HFFc6 (cell line): ENCODE measurements around the gene NCKAP5. TPM values are rescaled to one million over a fixed set of nuclear protein-coding genes. Genes with fewer than 3 reads are reported as not detected.

Source experiments
- DNase-seq: peaks from one replicate; pipeline ENCODE4 v3.0.0-alpha.2; 2018
- H3K27ac Mint-ChIP-seq: 2 replicates; pipeline ENCODE4 v1.8.0; 2020; ENCODE audit warnings: mild to moderate bottlenecking, mixed read lengths
- H3K27me3 Mint-ChIP-seq: 2 replicates; pipeline ENCODE4 v1.8.0; 2021; ENCODE audit warnings: mild to moderate bottlenecking, moderate library complexity, mixed read lengths; ENCODE audit not compliant: insufficient read depth
- H3K36me3 Mint-ChIP-seq: 2 replicates; pipeline ENCODE4 v1.8.0; 2021; ENCODE audit warnings: low read depth, mixed read lengths
- H3K4me1 Mint-ChIP-seq: 2 replicates; pipeline ENCODE4 v1.8.0; 2020; ENCODE audit warnings: low read depth, mixed read lengths
- H3K4me3 Mint-ChIP-seq: 2 replicates; pipeline ENCODE4 v1.8.0; 2020; ENCODE audit warnings: mild to moderate bottlenecking, moderate library complexity, mixed read lengths
- H3K9me3 Mint-ChIP-seq: 2 replicates; pipeline ENCODE4 v1.8.0; 2020; ENCODE audit warnings: mild to moderate bottlenecking, mixed read lengths
- total RNA-seq, 6 experiments: library from RNA; stranded (reverse); fragmentation: NEBNext Ultra II Directional; extraction: Animal tissue kit (Norgen Biotek cat#: 25700); gene quantifications; 2 replicates in 1 of 6; 3 replicates in 5 of 6; pipeline ENCODE4 v1.2.3, GENCODE V29; 2021
- TF ChIP-seq, protein P1 (sequence below): fragments of 200-600 bp; sonication (generic); IDR thresholded peaks from 2 replicates; pipeline ENCODE4 v1.5.0; 2021; ENCODE audit warnings: antibody characterized with exemption, mild to moderate bottlenecking

NCKAP5 gene
- total RNA-seq, 6 experiments from 2014 or later = 0.31 to 4.0 (median 3.1) TPM

- Mint-ChIP-seq H3K27me3 (no peaks in the 10 kb centered on the region), H3K9me3 (no peaks in the 10 kb centered on the region; the same call in 1 of the 2 replicates), H3K27ac (no peak overlapping the region), H3K4me3 (no peak overlapping the region), H3K4me1 (peaks cover 26% of the 10 kb centered on the region; the same call in 1 of the 2 replicates), H3K36me3 (no peaks in the 10 kb centered on the region; the same call in 1 of the 2 replicates)
- TF ChIP-seq, protein P1, sequence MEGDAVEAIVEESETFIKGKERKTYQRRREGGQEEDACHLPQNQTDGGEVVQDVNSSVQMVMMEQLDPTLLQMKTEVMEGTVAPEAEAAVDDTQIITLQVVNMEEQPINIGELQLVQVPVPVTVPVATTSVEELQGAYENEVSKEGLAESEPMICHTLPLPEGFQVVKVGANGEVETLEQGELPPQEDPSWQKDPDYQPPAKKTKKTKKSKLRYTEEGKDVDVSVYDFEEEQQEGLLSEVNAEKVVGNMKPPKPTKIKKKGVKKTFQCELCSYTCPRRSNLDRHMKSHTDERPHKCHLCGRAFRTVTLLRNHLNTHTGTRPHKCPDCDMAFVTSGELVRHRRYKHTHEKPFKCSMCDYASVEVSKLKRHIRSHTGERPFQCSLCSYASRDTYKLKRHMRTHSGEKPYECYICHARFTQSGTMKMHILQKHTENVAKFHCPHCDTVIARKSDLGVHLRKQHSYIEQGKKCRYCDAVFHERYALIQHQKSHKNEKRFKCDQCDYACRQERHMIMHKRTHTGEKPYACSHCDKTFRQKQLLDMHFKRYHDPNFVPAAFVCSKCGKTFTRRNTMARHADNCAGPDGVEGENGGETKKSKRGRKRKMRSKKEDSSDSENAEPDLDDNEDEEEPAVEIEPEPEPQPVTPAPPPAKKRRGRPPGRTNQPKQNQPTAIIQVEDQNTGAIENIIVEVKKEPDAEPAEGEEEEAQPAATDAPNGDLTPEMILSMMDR = no peak
- no peak for DNase-seq
Measured at GRCh38 chr2:132910432-132910831, 657.8 kb downstream of the NCKAP5 start.

GRCh38 chr2:132909427-132909826 lies 658.8 kb downstream of the NCKAP5 start:
- H3K9me3 Mint-ChIP-seq = no peaks in the 10 kb centered on the region; the same call in 1 of the 2 replicates
- DNase-seq = no peak
- no peaks in the 10 kb centered on the region for H3K27me3 Mint-ChIP-seq
- TF ChIP-seq, protein P1 = no peak
- no peak overlapping the region for H3K4me3 Mint-ChIP-seq
- no peaks in the 10 kb centered on the region; the same call in 1 of the 2 replicates for H3K36me3 Mint-ChIP-seq
- no peak overlapping the region for H3K27ac Mint-ChIP-seq
- peaks cover 24% of the 10 kb centered on the region; the same call in 1 of the 2 replicates for H3K4me1 Mint-ChIP-seq

GRCh38 chr2:132904142-132904842 lies 664.0 kb downstream of the NCKAP5 start:
- Mint-ChIP-seq H3K4me3 (no peak overlapping the region), H3K4me1 (peaks cover 19% of the 10 kb centered on the region; the same call in 1 of the 2 replicates), H3K27me3 (no peaks in the 10 kb centered on the region; the same call in 1 of the 2 replicates), H3K36me3 (peaks cover 2% of the 10 kb centered on the region; the same call in 1 of the 2 replicates), H3K27ac (no peak overlapping the region), H3K9me3 (peaks cover 2% of the 10 kb centered on the region; the same call in 1 of the 2 replicates)
- TF ChIP-seq, protein P1 = no peak
- no peak for DNase-seq

- Mint-ChIP-seq H3K36me3 (peaks cover 14% of the 10 kb centered on the region; the same call in 1 of the 2 replicates), H3K27ac (peak overlapping the region; percentile 66; the same call in 1 of the 2 replicates), H3K9me3 (peaks cover 8% of the 10 kb centered on the region; the same call in 1 of the 2 replicates), H3K27me3 (no peaks in the 10 kb centered on the region; the same call in 1 of the 2 replicates), H3K4me3 (peak overlapping the region; percentile 38; the same call in 1 of the 2 replicates), H3K4me1 (peaks cover 18% of the 10 kb centered on the region; the same call in 1 of the 2 replicates)
- TF ChIP-seq, protein P1 = no peak
- DNase-seq = no peak
Measured at GRCh38 chr2:132902626-132903025, 665.6 kb downstream of the NCKAP5 start.

DNA sequence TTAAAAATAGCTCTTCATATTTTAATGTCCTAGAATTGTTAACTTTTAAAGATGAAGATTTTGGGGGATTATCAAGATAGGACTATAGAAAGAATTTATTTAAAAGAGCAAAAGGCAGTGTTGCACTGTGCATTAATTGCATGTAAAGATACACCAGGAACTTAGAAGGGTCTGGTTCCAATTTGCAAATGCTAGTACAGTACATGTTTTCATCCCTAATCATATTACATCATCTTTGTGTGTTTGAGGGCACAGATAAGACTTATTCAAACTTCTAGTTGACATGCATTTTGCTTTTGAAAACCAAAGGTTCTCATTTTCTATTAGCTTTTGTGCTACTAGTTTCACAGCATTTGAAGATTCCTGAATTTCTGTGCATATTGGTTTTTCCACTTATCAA lies 666.6 kb downstream of the NCKAP5 start:
- H3K4me1 Mint-ChIP-seq = peaks cover 18% of the 10 kb centered on the region; the same call in 1 of the 2 replicates

More for the DNA sequence above, 666.6 kb downstream of the NCKAP5 start:
- no peak for DNase-seq
- Mint-ChIP-seq H3K4me3 (no peak overlapping the region), H3K36me3 (peaks cover 14% of the 10 kb centered on the region; the same call in 1 of the 2 replicates), H3K9me3 (peaks cover 8% of the 10 kb centered on the region; the same call in 1 of the 2 replicates), H3K27me3 (no peaks in the 10 kb centered on the region; the same call in 1 of the 2 replicates), H3K27ac (no peak overlapping the region)
- TF ChIP-seq, protein P1 = no peak
